ENCODE results near the gene CD80.

The CD80 gene

GRCh38 chr3:119586733-119587172 lies 27.3 kb upstream of the CD80 start:
- H3K9me2 ChIP-seq (replicated peaks; ENCODE audit: control insufficient read depth, low read length) = no peaks in the 10 kb centered on the region
- no peaks in the 10 kb centered on the region for H3K9me3 ChIP-seq (ENCODE audit: control insufficient read depth, insufficient read depth, low read length)
- TF ChIP-seq EZH2phosphoT487 (IDR thresholded peaks at IDR 0.05; ENCODE audit: borderline replicate concordance, low read length) = no peak
- TF ChIP-seq, protein P1, sequence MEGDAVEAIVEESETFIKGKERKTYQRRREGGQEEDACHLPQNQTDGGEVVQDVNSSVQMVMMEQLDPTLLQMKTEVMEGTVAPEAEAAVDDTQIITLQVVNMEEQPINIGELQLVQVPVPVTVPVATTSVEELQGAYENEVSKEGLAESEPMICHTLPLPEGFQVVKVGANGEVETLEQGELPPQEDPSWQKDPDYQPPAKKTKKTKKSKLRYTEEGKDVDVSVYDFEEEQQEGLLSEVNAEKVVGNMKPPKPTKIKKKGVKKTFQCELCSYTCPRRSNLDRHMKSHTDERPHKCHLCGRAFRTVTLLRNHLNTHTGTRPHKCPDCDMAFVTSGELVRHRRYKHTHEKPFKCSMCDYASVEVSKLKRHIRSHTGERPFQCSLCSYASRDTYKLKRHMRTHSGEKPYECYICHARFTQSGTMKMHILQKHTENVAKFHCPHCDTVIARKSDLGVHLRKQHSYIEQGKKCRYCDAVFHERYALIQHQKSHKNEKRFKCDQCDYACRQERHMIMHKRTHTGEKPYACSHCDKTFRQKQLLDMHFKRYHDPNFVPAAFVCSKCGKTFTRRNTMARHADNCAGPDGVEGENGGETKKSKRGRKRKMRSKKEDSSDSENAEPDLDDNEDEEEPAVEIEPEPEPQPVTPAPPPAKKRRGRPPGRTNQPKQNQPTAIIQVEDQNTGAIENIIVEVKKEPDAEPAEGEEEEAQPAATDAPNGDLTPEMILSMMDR (IDR thresholded peaks at IDR 0.05; ENCODE audit: low read depth, low read length, poor library complexity, severe bottlenecking) = no peak
- H3K4me3 ChIP-seq (ENCODE audit: low read length) = no peak overlapping the region
- H3K4me2 ChIP-seq (ENCODE audit: low read length) = no peak overlapping the region
- peaks cover 3% of the 10 kb centered on the region; the same call in 1 of the 2 replicates for H3K27me3 ChIP-seq (ENCODE audit: control insufficient read depth, low read length)
- no peaks in the 10 kb centered on the region for H4K20me1 ChIP-seq (ENCODE audit: control insufficient read depth, insufficient read depth, low read depth, low read length)
- no peaks in the 10 kb centered on the region for H3F3A ChIP-seq (ENCODE audit: control insufficient read depth, insufficient read depth)
- no peak overlapping the region for H3K27ac ChIP-seq (ENCODE audit: low read depth, low read length)
- H3K4me1 ChIP-seq (ENCODE audit: control insufficient read depth, low read length) = peaks cover 14% of the 10 kb centered on the region
- H3K79me2 ChIP-seq (ENCODE audit: control insufficient read depth, low read length) = no peaks in the 10 kb centered on the region
- no peaks in the 10 kb centered on the region for H3K36me3 ChIP-seq (ENCODE audit: control insufficient read depth, low read length)

- no peaks in the 10 kb centered on the region for H3K79me2 ChIP-seq (ENCODE audit: control insufficient read depth, low read length)
Observed at GRCh38 chr3:119585856-119586570, 26.6 kb upstream of the CD80 start.

GRCh38 chr3:119585208-119585607 lies 25.8 kb upstream of the CD80 start:
- Histone ChIP-seq H3F3A (ENCODE audit: control insufficient read depth, insufficient read depth) (no peaks in the 10 kb centered on the region), H4K20me1 (ENCODE audit: control insufficient read depth, insufficient read depth, low read depth, low read length) (no peaks in the 10 kb centered on the region), H3K9me2 (replicated peaks; ENCODE audit: control insufficient read depth, low read length) (no peaks in the 10 kb centered on the region), H3K36me3 (ENCODE audit: control insufficient read depth, low read length) (no peaks in the 10 kb centered on the region), H3K27ac (ENCODE audit: low read depth, low read length) (no peak overlapping the region), H3K27me3 (ENCODE audit: control insufficient read depth, low read length) (peaks cover 2% of the 10 kb centered on the region; the same call in 1 of the 2 replicates), H3K79me2 (ENCODE audit: control insufficient read depth, low read length) (no peaks in the 10 kb centered on the region), H3K4me3 (ENCODE audit: low read length) (no peak overlapping the region), H3K4me2 (ENCODE audit: low read length) (no peak overlapping the region), H3K9me3 (ENCODE audit: control insufficient read depth, insufficient read depth, low read length) (no peaks in the 10 kb centered on the region), H3K4me1 (ENCODE audit: control insufficient read depth, low read length) (peaks cover 18% of the 10 kb centered on the region)
- TF ChIP-seq, protein P1 (IDR thresholded peaks at IDR 0.05; ENCODE audit: low read depth, low read length, poor library complexity, severe bottlenecking) = no peak
- TF ChIP-seq EZH2phosphoT487 (IDR thresholded peaks at IDR 0.05; ENCODE audit: borderline replicate concordance, low read length) = no peak

More at GRCh38 chr3:119585856-119586570, 26.6 kb upstream of the CD80 start:
- Histone ChIP-seq H3K9me3 (ENCODE audit: control insufficient read depth, insufficient read depth, low read length) (no peaks in the 10 kb centered on the region), H3K4me1 (ENCODE audit: control insufficient read depth, low read length) (peaks cover 14% of the 10 kb centered on the region), H3K36me3 (ENCODE audit: control insufficient read depth, low read length) (no peaks in the 10 kb centered on the region), H3K27ac (ENCODE audit: low read depth, low read length) (no peak overlapping the region), H3K27me3 (ENCODE audit: control insufficient read depth, low read length) (peaks cover 3% of the 10 kb centered on the region; the same call in 1 of the 2 replicates), H3F3A (ENCODE audit: control insufficient read depth, insufficient read depth) (no peaks in the 10 kb centered on the region), H3K4me2 (ENCODE audit: low read length) (no peak overlapping the region), H3K9me2 (replicated peaks; ENCODE audit: control insufficient read depth, low read length) (no peaks in the 10 kb centered on the region), H4K20me1 (ENCODE audit: control insufficient read depth, insufficient read depth, low read depth, low read length) (no peaks in the 10 kb centered on the region), H3K4me3 (ENCODE audit: low read length) (no peak overlapping the region)
- TF ChIP-seq, protein P1 (IDR thresholded peaks at IDR 0.05; ENCODE audit: low read depth, low read length, poor library complexity, severe bottlenecking) = no peak
- TF ChIP-seq EZH2phosphoT487 (IDR thresholded peaks at IDR 0.05; ENCODE audit: borderline replicate concordance, low read length) = no peak

All from DOHH2 (cell line).